Left lung (tissue), 14 donors: ENCODE measurements around the gene TGIF2LX. TPM values are rescaled to one million over a fixed set of nuclear protein-coding genes. Genes with fewer than 3 reads are reported as not detected.
"Not testable (repeated sequence)": the region's sequence is repeated elsewhere in the genome, so short reads cannot be mapped to it uniquely, and the experiment has no call there.

Source experiments
- ATAC-seq: fragments of 200-7000 bp; cut with Tn5 transposase; one replicate; pipeline ENCODE4 v1.9.1; 2020; ENCODE audit warnings: moderate library complexity
- DNase-seq, 4 donors: peaks; one replicate each; pipeline ENCODE4 v3.0.0-alpha.2; 2013 to 2020
- H3K27ac ChIP-seq, 2 donors: fragments of 200-600 bp; sonication (generic) in 1 of 2; one replicate each; pipeline versions ENCODE4 v1.5.0 to v1.8.0; 2020 to 2021
- H3K27me3 ChIP-seq, 2 donors: fragments of 200-600 bp; sonication (generic) in 1 of 2; one replicate each; pipeline versions ENCODE4 v1.5.0 to v1.8.0; 2020 to 2021
- H3K36me3 ChIP-seq, 2 donors: fragments of 200-600 bp; sonication (generic) in 1 of 2; one replicate each; pipeline versions ENCODE4 v1.5.0 to v1.8.0; 2020 to 2021
- H3K4me1 ChIP-seq, 2 donors: fragments of 200-600 bp; one replicate each; pipeline ENCODE4 v1.8.0; 2021
- H3K4me3 ChIP-seq, 2 donors: fragments of 200-600 bp; sonication (generic) in 1 of 2; one replicate each; pipeline versions ENCODE4 v1.5.0 to v1.8.0; 2020 to 2021; ENCODE audit warnings: mild to moderate bottlenecking in 1 of 2
- H3K9me3 ChIP-seq, 2 donors: fragments of 200-600 bp; sonication (generic) in 1 of 2; one replicate each; pipeline versions ENCODE4 v1.5.0 to v1.8.0; 2020 to 2021
- intact Hi-C, 2 donors: fragments of 100-400 bp; cut with DNase I; formaldehyde crosslinking; loops; one replicate each; pipeline versions ENCODE4 v1.11.2 to v1.14.2; 2022
- long read RNA-seq, 12 donors: library from polyadenylated mRNA in 2 of 12; unstranded in 2 of 12; transcript quantifications; one replicate each; pipeline ENCODE4 v2.0.0 and lab custom pipeline, GENCODE V29; 2019 to 2026
- polyA plus RNA-seq, 6 donors: library from polyadenylated mRNA; unstranded; fragments of 120-200 nt; gene quantifications; one replicate each; pipeline ENCODE4 v1.2.1, GENCODE V29; 2013; ENCODE audit not compliant: insufficient read length in 6 of 6
- total RNA-seq, 2 donors: library from RNA; stranded (reverse); fragmentation: NEBNext Ultra II Directional; extraction: Animal tissue kit (Norgen Biotek cat#: 25700); gene quantifications; one replicate each; pipeline ENCODE4 v1.2.1, GENCODE V29; 2021
- donor health status: DM: no; HTN: yes; CAD: no.
- donor health status: DM: no; HTN: no; CAD: no.

Gene TGIF2LX
- total RNA-seq (not detected), polyA plus RNA-seq (not detected)
- long read RNA-seq, donor 1 = 0 reads
- long read RNA-seq, donor 2 = 0 reads
- long read RNA-seq, donor 3 = 0 reads
- long read RNA-seq, donor 4 = 0 reads
- long read RNA-seq, donor 5 = 0 reads
- long read RNA-seq, donor 6 = 0 reads
- long read RNA-seq, donor 7 = 0 reads
- long read RNA-seq, donor 8 = 0 reads
- long read RNA-seq, donor 9 = 0 reads
- long read RNA-seq, donor 10 = 0 reads
- long read RNA-seq, donor 11 = 0 reads
- long read RNA-seq, donor 12 = 0 reads

DNA sequence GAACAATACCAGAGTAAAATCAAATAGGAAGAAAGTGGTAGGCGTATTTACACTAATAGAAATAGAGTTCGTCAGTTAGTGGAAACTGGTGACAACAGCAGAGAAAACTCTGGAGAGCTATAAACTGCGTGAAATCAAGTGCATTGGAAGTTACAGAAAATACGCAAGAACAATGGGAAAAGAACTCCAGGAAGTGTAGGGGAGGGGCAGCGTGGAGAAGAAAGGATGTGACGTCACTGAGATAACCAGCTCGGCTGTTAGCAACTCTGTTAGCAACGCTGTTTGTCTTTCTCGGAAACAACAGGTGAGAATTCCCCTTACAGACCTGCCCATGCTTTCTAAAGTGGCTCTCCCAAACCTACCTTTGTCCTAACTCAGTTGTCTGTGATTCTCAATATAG, at the start of gene TGIF2LX:
Gene TGIF2LX, plus strand, starts transcription at position 244 of the 400 bp plus-strand sequence. CDS start 178 bp downstream, outside the sequence.
- intact Hi-C loops, ATAC-seq, H3K4me3 ChIP-seq: not testable (repeated sequence)

DNA sequence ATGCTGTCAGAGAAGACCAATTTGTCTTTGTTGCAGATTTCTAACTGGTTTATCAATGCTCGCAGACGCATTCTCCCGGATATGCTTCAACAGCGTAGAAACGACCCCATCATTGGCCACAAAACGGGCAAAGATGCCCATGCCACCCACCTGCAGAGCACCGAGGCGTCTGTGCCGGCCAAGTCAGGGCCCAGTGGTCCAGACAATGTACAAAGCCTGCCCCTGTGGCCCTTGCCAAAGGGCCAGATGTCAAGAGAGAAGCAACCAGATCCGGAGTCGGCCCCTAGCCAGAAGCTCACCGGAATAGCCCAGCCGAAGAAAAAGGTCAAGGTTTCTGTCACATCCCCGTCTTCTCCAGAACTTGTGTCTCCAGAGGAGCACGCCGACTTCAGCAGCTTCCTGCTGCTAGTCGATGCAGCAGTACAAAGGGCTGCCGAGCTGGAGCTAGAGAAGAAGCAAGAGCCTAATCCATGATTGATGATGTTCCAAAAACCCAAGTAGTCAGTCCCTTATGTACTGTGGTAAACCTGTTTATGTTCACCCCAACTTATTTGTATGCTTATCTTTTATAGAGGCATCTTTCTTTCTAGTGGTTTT, 728 bp downstream of the TGIF2LX start:
- H3K36me3 ChIP-seq, DNase-seq, intact Hi-C loops, ATAC-seq, H3K4me1 ChIP-seq, H3K27me3 ChIP-seq, H3K27ac ChIP-seq, H3K9me3 ChIP-seq, H3K4me3 ChIP-seq: not testable (repeated sequence)

More for the DNA sequence above, at the start of gene TGIF2LX:
- not testable (repeated sequence) for H3K4me1 ChIP-seq, DNase-seq, H3K9me3 ChIP-seq, H3K27me3 ChIP-seq, H3K36me3 ChIP-seq, H3K27ac ChIP-seq

DNA sequence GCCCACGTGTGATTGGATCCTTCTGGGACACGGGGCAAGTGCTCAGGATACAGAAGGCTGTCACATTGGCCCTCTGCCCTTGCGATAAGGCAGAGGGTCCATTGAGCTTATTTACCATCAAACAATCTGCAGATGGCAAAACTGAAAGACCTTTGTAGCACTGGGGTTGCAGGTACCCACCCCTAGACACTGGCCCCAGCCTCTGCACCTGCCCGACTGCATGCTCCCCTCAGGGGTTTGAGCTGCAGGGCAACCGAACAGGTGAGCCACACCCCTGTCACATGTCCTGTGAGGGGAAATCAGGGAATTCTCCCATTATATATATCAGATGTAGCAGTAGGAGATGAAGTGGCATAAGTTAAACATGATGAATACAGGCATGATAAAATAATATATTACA, 21.4 kb downstream of the TGIF2LX start:
- H3K4me1 ChIP-seq, intact Hi-C loops, H3K9me3 ChIP-seq, ATAC-seq, DNase-seq, H3K27me3 ChIP-seq, H3K4me3 ChIP-seq, H3K27ac ChIP-seq, H3K36me3 ChIP-seq: not testable (repeated sequence)

DNA sequence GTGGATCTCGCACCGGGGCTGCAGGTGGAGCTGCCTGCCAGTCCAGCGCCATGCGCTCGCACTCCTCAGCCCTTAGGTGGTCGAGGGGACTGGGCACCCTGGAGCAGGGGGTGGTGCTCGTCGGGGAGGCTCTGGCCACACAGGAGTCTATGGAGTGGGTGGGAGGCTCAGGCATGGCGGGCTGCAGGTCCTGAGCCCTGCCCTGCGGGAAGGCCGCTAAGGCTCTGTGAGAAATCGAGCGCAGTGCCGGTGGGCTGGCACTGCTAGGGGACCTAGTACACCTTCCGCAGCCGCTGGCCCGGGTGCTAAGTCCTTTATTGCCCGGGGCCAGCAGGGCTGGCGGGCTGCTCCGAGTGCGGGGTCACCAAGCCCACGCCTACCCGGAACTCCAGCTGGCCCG, 43.9 kb downstream of the TGIF2LX start:
- H3K9me3 ChIP-seq, ATAC-seq, intact Hi-C loops, H3K36me3 ChIP-seq, H3K4me3 ChIP-seq, H3K27me3 ChIP-seq, DNase-seq, H3K4me1 ChIP-seq, H3K27ac ChIP-seq: not testable (repeated sequence)
